Parathyroid adenoma (tissue), 2 donors: ENCODE data around the gene ZCCHC4.

ENCODE experiments used
- H2AFZ ChIP-seq: fragments of 300-600 bp; sonication (generic); one replicate; pipeline ENCODE4 v1.7.0; 2017; ENCODE audit warnings: antibody characterized with exemption, mild to moderate bottlenecking
- H3K27ac ChIP-seq: fragments of 300-600 bp; sonication (generic); one replicate; pipeline ENCODE4 v1.7.0; 2017
- H3K27me3 ChIP-seq: fragments of 300-600 bp; sonication (generic); one replicate; pipeline ENCODE4 v1.7.0; 2017; ENCODE audit warnings: low read length; ENCODE audit not compliant: control insufficient read depth, insufficient read depth
- H3K36me3 ChIP-seq: fragments of 300-600 bp; sonication (generic); one replicate; pipeline ENCODE4 v1.7.0; 2017; ENCODE audit warnings: low read length; ENCODE audit not compliant: control insufficient read depth, insufficient read depth
- H3K4me1 ChIP-seq: fragments of 300-600 bp; sonication (generic); one replicate; pipeline ENCODE4 v1.7.0; 2017; ENCODE audit warnings: control low read depth
- H3K4me2 ChIP-seq: fragments of 300-600 bp; sonication (generic); one replicate; pipeline ENCODE4 v1.7.0; 2017; ENCODE audit warnings: low read length
- H3K4me3 ChIP-seq: fragments of 300-600 bp; sonication (generic); one replicate; pipeline ENCODE4 v1.7.0; 2017; ENCODE audit warnings: low read depth, low read length
- H3K79me2 ChIP-seq: fragments of 300-600 bp; sonication (generic); one replicate; pipeline ENCODE4 v1.7.0; 2017; ENCODE audit warnings: control low read depth
- H3K9ac ChIP-seq: fragments of 300-600 bp; sonication (generic); one replicate; pipeline ENCODE4 v1.7.0; 2017; ENCODE audit warnings: mild to moderate bottlenecking
- H3K9me3 ChIP-seq: fragments of 300-600 bp; sonication (generic); one replicate; pipeline ENCODE4 v1.7.0; 2017; ENCODE audit warnings: low read length; ENCODE audit not compliant: control insufficient read depth
- TF ChIP-seq, protein P1 (sequence below): fragments of 300-600 bp; sonication (generic); IDR thresholded peaks from one replicate; pipeline ENCODE4 v1.7.0; 2017; ENCODE audit warnings: antibody characterized with exemption, mild to moderate bottlenecking
- donor health status: primary hyperparathyroidism.

ZCCHC4 gene

DNA sequence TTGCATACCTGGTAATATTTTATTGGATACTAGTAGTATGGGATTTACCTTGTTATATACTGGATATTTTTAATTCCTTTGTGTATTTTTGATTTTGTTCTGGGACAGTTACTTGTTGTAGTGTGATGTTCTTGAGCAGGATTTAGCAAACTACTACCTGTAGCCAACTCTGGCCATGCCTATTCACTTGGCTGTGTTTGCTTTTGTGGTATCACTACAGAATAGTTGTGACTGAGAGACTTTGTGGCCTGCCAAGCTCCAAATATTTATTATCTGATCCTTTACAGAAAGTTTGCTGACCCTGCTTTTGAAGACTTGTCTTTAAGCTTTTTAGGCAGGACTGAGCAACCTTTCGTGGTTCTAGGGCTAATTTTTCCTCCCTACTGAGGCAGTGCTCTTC is 17.8 kb downstream of the ZCCHC4 start:
- TF ChIP-seq, protein P1, sequence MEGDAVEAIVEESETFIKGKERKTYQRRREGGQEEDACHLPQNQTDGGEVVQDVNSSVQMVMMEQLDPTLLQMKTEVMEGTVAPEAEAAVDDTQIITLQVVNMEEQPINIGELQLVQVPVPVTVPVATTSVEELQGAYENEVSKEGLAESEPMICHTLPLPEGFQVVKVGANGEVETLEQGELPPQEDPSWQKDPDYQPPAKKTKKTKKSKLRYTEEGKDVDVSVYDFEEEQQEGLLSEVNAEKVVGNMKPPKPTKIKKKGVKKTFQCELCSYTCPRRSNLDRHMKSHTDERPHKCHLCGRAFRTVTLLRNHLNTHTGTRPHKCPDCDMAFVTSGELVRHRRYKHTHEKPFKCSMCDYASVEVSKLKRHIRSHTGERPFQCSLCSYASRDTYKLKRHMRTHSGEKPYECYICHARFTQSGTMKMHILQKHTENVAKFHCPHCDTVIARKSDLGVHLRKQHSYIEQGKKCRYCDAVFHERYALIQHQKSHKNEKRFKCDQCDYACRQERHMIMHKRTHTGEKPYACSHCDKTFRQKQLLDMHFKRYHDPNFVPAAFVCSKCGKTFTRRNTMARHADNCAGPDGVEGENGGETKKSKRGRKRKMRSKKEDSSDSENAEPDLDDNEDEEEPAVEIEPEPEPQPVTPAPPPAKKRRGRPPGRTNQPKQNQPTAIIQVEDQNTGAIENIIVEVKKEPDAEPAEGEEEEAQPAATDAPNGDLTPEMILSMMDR = no peak
- no peaks in the 10 kb centered on the region for H3K9me3 ChIP-seq
- no peak overlapping the region for H3K4me3 ChIP-seq
- H3K27ac ChIP-seq = no peak overlapping the region
- no peak overlapping the region for H3K9ac ChIP-seq
- no peaks in the 10 kb centered on the region for H3K36me3 ChIP-seq
- H3K27me3 ChIP-seq = no peaks in the 10 kb centered on the region
- peaks cover 2% of the 10 kb centered on the region for H3K79me2 ChIP-seq
- H3K4me1 ChIP-seq = no peaks in the 10 kb centered on the region
- H3K4me2 ChIP-seq = peak overlapping the region; percentile 17
- no peak overlapping the region for H2AFZ ChIP-seq

DNA sequence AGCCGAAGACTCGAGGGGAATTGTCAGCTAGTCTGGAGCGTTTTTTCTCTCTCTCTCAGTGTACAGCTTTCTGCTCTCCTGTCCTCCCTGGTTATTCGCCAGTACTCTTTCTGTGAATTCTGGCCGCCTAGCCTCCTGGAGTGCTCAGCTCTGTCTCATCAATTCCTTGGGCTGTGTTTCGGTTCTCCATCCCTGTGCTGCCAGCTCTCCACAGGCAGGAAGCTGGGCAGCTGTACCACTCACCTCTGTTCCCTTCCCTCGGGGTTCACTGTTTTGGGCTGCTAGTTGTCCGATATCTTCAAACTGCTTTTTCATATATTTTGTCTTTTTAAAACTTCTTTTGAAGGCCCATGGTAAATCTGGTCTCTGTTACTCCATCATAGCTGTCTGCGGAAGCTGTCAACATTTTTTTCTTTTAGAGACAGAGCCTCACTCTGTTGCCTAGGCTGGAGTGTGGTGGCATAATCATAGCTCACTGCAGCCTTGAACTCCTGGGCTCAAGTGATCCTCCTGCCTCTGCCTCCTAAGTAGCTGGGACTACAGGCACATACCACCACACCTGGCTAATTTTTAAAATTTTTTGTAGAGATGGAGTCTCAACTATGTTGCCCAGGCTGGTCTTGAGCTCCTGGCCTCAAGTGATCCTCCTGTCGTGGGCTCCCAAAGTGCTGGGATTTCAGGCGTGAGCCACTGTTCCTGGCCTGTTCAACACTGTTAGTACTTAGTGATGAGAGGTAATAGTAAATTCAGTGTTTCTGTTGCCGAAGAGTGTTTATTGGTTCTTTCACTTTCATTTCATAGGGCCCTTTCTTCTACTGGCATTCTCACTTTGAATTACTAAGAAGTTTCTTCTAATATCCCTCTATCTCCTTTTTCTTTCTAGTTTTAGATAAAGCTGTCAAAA is 18.6 kb downstream of the ZCCHC4 start:
- Histone ChIP-seq H3K9me3 (no peaks in the 10 kb centered on the region), H3K36me3 (no peaks in the 10 kb centered on the region), H3K4me3 (no peak overlapping the region), H2AFZ (no peak overlapping the region), H3K27me3 (no peaks in the 10 kb centered on the region), H3K9ac (no peak overlapping the region), H3K4me1 (no peaks in the 10 kb centered on the region), H3K4me2 (no peak overlapping the region), H3K79me2 (peaks cover 2% of the 10 kb centered on the region), H3K27ac (no peak overlapping the region)
- TF ChIP-seq, protein P1 = no peak

DNA sequence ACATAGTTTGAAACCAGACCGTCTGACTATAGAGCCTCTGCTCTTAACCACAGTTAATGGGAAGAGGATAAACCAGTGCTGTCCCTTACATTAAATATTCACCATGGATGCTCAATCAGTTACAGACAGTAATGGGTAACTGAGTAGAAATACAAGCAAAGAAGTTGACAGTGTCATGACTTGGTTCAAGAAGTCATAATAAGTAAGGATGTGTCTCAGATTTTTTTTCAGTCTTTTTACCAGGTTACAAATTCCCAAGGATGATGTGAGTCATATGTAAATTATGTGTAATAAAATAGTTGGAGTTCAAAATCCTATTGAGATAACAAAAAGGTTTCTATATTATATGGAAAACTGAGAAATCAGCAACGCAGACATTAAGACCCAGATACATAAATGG is 31.1 kb downstream of the ZCCHC4 start:
- H3K4me3 ChIP-seq = no peak overlapping the region
- no peaks in the 10 kb centered on the region for H3K4me1 ChIP-seq
- TF ChIP-seq, protein P1 = no peak
- H3K27ac ChIP-seq = no peak overlapping the region
- no peaks in the 10 kb centered on the region for H3K9me3 ChIP-seq
- H2AFZ ChIP-seq = no peak overlapping the region
- no peak overlapping the region for H3K9ac ChIP-seq
- no peaks in the 10 kb centered on the region for H3K27me3 ChIP-seq
- no peaks in the 10 kb centered on the region for H3K79me2 ChIP-seq
- no peak overlapping the region for H3K4me2 ChIP-seq
- H3K36me3 ChIP-seq = no peaks in the 10 kb centered on the region

DNA sequence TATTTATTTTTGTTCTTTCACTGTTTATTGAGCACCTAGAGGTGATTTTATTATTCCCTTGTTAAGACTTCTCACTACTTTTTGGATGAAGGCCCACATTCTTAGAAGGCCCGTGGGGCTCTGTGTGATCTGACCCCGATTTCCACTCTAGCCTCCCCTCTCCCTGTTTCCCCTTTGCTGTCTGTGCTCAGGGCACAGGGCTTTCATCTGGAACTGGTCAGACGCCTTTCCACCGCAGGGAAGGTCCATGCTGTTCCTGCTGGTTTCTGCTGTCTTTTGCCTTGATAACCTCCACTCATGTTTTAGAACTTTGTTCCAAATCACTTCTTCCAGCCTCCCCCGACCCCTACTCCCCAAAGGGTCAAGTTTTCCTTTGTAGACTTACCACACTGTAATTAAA is 33.2 kb downstream of the ZCCHC4 start:
- no peak overlapping the region for H2AFZ ChIP-seq
- H3K27me3 ChIP-seq = no peaks in the 10 kb centered on the region
- no peaks in the 10 kb centered on the region for H3K36me3 ChIP-seq
- H3K4me2 ChIP-seq = no peak overlapping the region
- H3K9me3 ChIP-seq = no peaks in the 10 kb centered on the region
- H3K4me3 ChIP-seq = no peak overlapping the region
- H3K9ac ChIP-seq = no peak overlapping the region
- no peaks in the 10 kb centered on the region for H3K79me2 ChIP-seq
- no peak overlapping the region for H3K27ac ChIP-seq
- TF ChIP-seq, protein P1 = no peak
- no peaks in the 10 kb centered on the region for H3K4me1 ChIP-seq

GRCh38 chr4:25346913-25347312 is 34.3 kb downstream of the ZCCHC4 start:
- Histone ChIP-seq H3K4me3 (no peak overlapping the region), H2AFZ (no peak overlapping the region), H3K79me2 (no peaks in the 10 kb centered on the region), H3K27me3 (no peaks in the 10 kb centered on the region), H3K36me3 (no peaks in the 10 kb centered on the region), H3K4me1 (no peaks in the 10 kb centered on the region), H3K9me3 (no peaks in the 10 kb centered on the region), H3K9ac (no peak overlapping the region), H3K4me2 (no peak overlapping the region), H3K27ac (no peak overlapping the region)
- TF ChIP-seq, protein P1 = no peak
